H1 (cell line): ENCODE measurements around the gene PLAU. TPM values are rescaled to one million over a fixed set of nuclear protein-coding genes. Genes with fewer than 3 reads are reported as not detected.
A peak's percentile ranks its signal among the peaks of the same experiment; 100 is the strongest.

Source experiments
- BRCA1 ChIP-seq: IDR thresholded peaks from 2 replicates; pipeline ENCODE4 v1.6.1; 2012; ENCODE audit warnings: low read depth, low read length, improper control_type of control experiment
- CEBPB ChIP-seq: IDR thresholded peaks from 2 replicates; pipeline ENCODE4 v1.6.1; 2012; ENCODE audit warnings: low read depth, low read length
- CHD1 ChIP-seq: IDR thresholded peaks from 2 replicates; pipeline ENCODE4 v1.6.1; 2012; ENCODE audit warnings: low read depth, low read length, improper control_type of control experiment
- CHD2 ChIP-seq: IDR thresholded peaks from 2 replicates; pipeline ENCODE4 v1.6.1; 2012; ENCODE audit warnings: low read length, improper control_type of control experiment
- CREB1 ChIP-seq: IDR thresholded peaks from 2 replicates; pipeline ENCODE4 v1.6.1; 2012; ENCODE audit warnings: inconsistent platforms
- CTBP2 ChIP-seq: IDR thresholded peaks from 2 replicates; pipeline ENCODE4 v1.7.0; 2011; ENCODE audit warnings: borderline replicate concordance, mild to moderate bottlenecking, moderate library complexity, mixed read lengths, low read length; ENCODE audit not compliant: insufficient read depth, insufficient read length
- EGR1 ChIP-seq: IDR thresholded peaks from 2 replicates; pipeline ENCODE4 v1.6.1; 2011; ENCODE audit warnings: low read depth, low read length, borderline replicate concordance
- FOSL1 ChIP-seq: IDR thresholded peaks from 2 replicates; pipeline ENCODE4 v1.6.1; 2011; ENCODE audit warnings: mild to moderate bottlenecking, low read depth, low read length, moderate library complexity; ENCODE audit not compliant: insufficient read depth
- HDAC6 ChIP-seq: IDR thresholded peaks from one replicate; pipeline ENCODE4 v1.7.1; 2012; ENCODE audit warnings: low read depth, mild to moderate bottlenecking, inconsistent platforms, low read length, moderate library complexity
- JUN ChIP-seq: IDR thresholded peaks from 2 replicates; pipeline ENCODE4 v1.6.1; 2011; ENCODE audit warnings: low read depth, mild to moderate bottlenecking, improper control_type of control experiment, low read length
- KDM1A ChIP-seq: fragments of 200-600, 300-600 bp; sonication (generic); IDR thresholded peaks from 2 replicates; pipeline ENCODE4 v1.7.1; 2016; ENCODE audit warnings: mild to moderate bottlenecking, low read length, borderline replicate concordance
- KDM4A ChIP-seq: IDR thresholded peaks from one replicate; pipeline ENCODE4 v1.7.1; 2012; ENCODE audit warnings: low read depth, mild to moderate bottlenecking, moderate library complexity, low read length, inconsistent platforms; ENCODE audit not compliant: severe bottlenecking
- POLR2AphosphoS5 ChIP-seq: IDR thresholded peaks from 2 replicates; pipeline ENCODE4 v1.6.1; 2011; ENCODE audit warnings: low read depth, low read length
- RNF2 ChIP-seq: fragments of 200-900, 300-1000 bp; sonication (generic); IDR thresholded peaks from 2 replicates; pipeline ENCODE4 v1.7.1; 2016; ENCODE audit warnings: borderline replicate concordance, low read depth, mild to moderate bottlenecking, antibody characterized with exemption, low read length; ENCODE audit not compliant: poor library complexity, severe bottlenecking; ENCODE audit errors: missing control alignments
- SAP30 ChIP-seq: fragments of 300-600 bp; sonication (generic); IDR thresholded peaks from 2 replicates; pipeline ENCODE4 v1.7.1; 2012; ENCODE audit warnings: low read length, moderate library complexity, mild to moderate bottlenecking, inconsistent platforms; ENCODE audit not compliant: insufficient read depth, insufficient replicate concordance
- SP2 ChIP-seq: IDR thresholded peaks from 2 replicates; pipeline ENCODE4 v1.6.1; 2012; ENCODE audit warnings: mild to moderate bottlenecking, low read length, inconsistent platforms
- SP4 ChIP-seq: IDR thresholded peaks from 2 replicates; pipeline ENCODE4 v1.6.1; 2012; ENCODE audit warnings: low read length, inconsistent platforms
- SUZ12 ChIP-seq: fragments of 200-600 bp; sonication (generic); IDR thresholded peaks from 2 replicates; pipeline ENCODE4 v1.6.1; 2012; ENCODE audit warnings: mild to moderate bottlenecking, inconsistent platforms, low read length, moderate library complexity, mixed read lengths
- YY1 ChIP-seq: IDR thresholded peaks from 2 replicates; pipeline ENCODE4 v1.6.1; 2011; ENCODE audit warnings: low read depth, mild to moderate bottlenecking, low read length
- polyA plus RNA-seq, 7 experiments: library from polyadenylated mRNA; depleted of rRNA in 3 of 7; stranded (reverse) in 5 of 7; unstranded in 2 of 7; fragments of >200 nt in 5 of 7; fragments of 200-250 nt in 2 of 7; gene quantifications; 1 replicate in 5 of 7; 2 replicates in 1 of 7; 4 replicates in 1 of 7; pipeline versions ENCODE4 v1.2.1 to v1.2.3, GENCODE V29; 2011 to 2013; ENCODE audit warnings: missing spikeins in 2 of 7, mixed read lengths in 2 of 7
- total RNA-seq: library from RNA; stranded (reverse); fragmentation: NEBNext Ultra II Directional; extraction: Animal tissue kit (Norgen Biotek cat#: 25700); gene quantifications from 2 replicates; pipeline ENCODE4 v1.2.1, GENCODE V29; 2021
- TF ChIP-seq, protein P1 (sequence below), 3 experiments: IDR thresholded peaks; 1 replicate in 2 of 3; 2 replicates in 1 of 3; pipeline versions ENCODE4 v1.5.1 to v1.6.1; 2011; ENCODE audit warnings: low read length in 3 of 3, mild to moderate bottlenecking in 3 of 3, inconsistent platforms in 2 of 3, low read depth in 1 of 3, moderate library complexity in 1 of 3; ENCODE audit not compliant: insufficient read depth in 1 of 3; ENCODE audit errors: control extremely low read depth in 1 of 3

Gene PLAU
- total and polyA plus RNA-seq, 2 of the 8 experiments (the other 6 are each of a cell fraction or from before 2014, with no cell fraction given), result 16.2 to 26.1 TPM

DNA sequence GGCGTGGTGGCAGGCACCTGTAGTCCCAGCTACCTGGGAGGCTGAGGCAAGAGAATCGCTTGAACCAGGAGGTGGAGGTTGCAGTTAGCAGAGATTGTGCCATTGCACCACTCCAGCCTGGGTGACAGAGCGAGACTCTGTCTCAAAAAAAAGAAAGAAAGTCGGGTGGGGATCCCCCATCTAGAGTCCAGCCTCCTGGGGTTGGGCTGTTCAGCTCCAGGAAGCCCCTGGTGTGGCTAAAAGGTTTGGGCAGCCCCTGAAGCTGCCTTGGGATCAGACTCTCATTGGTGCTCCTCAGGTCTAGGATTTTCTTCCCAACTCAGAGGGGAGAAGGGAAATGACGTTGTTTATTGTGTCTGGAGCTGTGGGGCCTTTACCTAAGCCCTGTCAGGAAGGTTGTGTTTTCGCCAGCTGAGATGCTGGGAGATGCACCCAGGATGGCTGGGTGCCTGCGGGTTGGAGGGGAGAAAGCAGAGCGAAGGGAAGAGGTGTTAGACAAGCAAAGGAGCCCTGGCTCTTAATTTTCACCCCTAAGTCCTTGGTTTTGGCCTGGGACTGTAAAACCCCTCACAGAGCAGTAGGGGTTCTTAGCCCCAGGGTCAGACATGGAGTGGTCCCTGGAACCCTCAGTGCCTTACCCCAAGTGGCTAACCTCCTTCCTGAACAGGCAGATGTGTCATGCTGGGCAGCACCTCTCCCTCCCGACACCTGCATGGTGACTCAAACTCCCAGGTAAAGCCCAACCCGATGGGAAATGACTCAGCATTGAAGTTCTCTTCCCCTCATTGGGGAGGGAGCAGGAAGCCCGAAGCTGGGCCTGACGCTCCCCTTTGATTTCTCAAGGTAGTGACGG lies 21.1 kb downstream of the PLAU start (continued):
- no peak for TF ChIP-seq SAP30
- no peak for TF ChIP-seq CREB1
- TF ChIP-seq, protein P1, sequence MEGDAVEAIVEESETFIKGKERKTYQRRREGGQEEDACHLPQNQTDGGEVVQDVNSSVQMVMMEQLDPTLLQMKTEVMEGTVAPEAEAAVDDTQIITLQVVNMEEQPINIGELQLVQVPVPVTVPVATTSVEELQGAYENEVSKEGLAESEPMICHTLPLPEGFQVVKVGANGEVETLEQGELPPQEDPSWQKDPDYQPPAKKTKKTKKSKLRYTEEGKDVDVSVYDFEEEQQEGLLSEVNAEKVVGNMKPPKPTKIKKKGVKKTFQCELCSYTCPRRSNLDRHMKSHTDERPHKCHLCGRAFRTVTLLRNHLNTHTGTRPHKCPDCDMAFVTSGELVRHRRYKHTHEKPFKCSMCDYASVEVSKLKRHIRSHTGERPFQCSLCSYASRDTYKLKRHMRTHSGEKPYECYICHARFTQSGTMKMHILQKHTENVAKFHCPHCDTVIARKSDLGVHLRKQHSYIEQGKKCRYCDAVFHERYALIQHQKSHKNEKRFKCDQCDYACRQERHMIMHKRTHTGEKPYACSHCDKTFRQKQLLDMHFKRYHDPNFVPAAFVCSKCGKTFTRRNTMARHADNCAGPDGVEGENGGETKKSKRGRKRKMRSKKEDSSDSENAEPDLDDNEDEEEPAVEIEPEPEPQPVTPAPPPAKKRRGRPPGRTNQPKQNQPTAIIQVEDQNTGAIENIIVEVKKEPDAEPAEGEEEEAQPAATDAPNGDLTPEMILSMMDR (IDR thresholded peaks at IDR 0.05; ENCODE audit: control extremely low read depth in 1 of 3, insufficient read depth in 1 of 3, low read depth in 1 of 3, low read length in 3 of 3), result no peak
- no peak for TF ChIP-seq CEBPB
- no peak for TF ChIP-seq KDM1A
- no peak for TF ChIP-seq CHD2
- TF ChIP-seq HDAC6, result no peak
- TF ChIP-seq EGR1, result peak; percentile 68
- TF ChIP-seq JUN, result peak; percentile 66; the same call in 1 of the 2 replicates
- TF ChIP-seq CHD1, result no peak
- no peak for TF ChIP-seq SP2
- no peak for TF ChIP-seq RNF2
- TF ChIP-seq FOSL1, result no peak
- no peak for TF ChIP-seq SP4
- no peak for TF ChIP-seq YY1
- TF ChIP-seq SUZ12, result no peak
- TF ChIP-seq KDM4A, result no peak
- no peak for TF ChIP-seq BRCA1
- TF ChIP-seq CTBP2, result peak; percentile 33
- no peak for TF ChIP-seq POLR2AphosphoS5
